Smooth muscle cell (in vitro differentiated cells): Measurements from ENCODE around the gene NUP35. TPM values are rescaled to one million over a fixed set of nuclear protein-coding genes. Genes with fewer than 3 reads are reported as not detected.
"Not testable (repeated sequence)": the region's sequence is repeated elsewhere in the genome, so short reads cannot be mapped to it uniquely, and the experiment has no call there.

Source experiments
- DNase-seq: peaks from one replicate; lab custom pipeline; 2025; ENCODE audit not compliant: unreplicated experiment; lab: John Stamatoyannopoulos, UW
- H2AFZ ChIP-seq: fragments of 200-600 bp; sonication (generic); 2 replicates; pipeline ENCODE4 v1.6.0; 2016; ENCODE audit warnings: antibody characterized with exemption, low read depth, mild to moderate bottlenecking
- H3F3A ChIP-seq: fragments of 200-600 bp; sonication (generic); 2 replicates; pipeline ENCODE4 v1.6.0; 2017; ENCODE audit warnings: antibody characterized with exemption, low read depth
- H3K27ac ChIP-seq: fragments of 200-600 bp; sonication (generic); 2 replicates; pipeline ENCODE4 v1.5.1; 2016; ENCODE audit warnings: low read depth, mild to moderate bottlenecking
- H3K27me3 ChIP-seq: fragments of 200-600 bp; sonication (generic); 2 replicates; pipeline ENCODE4 v1.6.1; 2016; ENCODE audit warnings: low read depth, mild to moderate bottlenecking
- H3K36me3 ChIP-seq: fragments of 200-600 bp; sonication (generic); 2 replicates; pipeline ENCODE4 v1.5.1; 2016; ENCODE audit warnings: low read depth
- H3K4me1 ChIP-seq: fragments of 200-600 bp; sonication (generic); 2 replicates; pipeline ENCODE4 v1.5.1; 2016; ENCODE audit warnings: low read depth
- H3K4me2 ChIP-seq: fragments of 200-600 bp; sonication (generic); 2 replicates; pipeline ENCODE4 v1.6.0; 2016; ENCODE audit warnings: mild to moderate bottlenecking
- H3K4me3 ChIP-seq: fragments of 200-600 bp; sonication (generic); 2 replicates; pipeline ENCODE4 v1.5.1; 2016; ENCODE audit warnings: mild to moderate bottlenecking
- H3K79me2 ChIP-seq: fragments of 200-600 bp; sonication (generic); 2 replicates; pipeline ENCODE4 v1.6.0; 2016; ENCODE audit warnings: low read depth, mild to moderate bottlenecking
- H3K9ac ChIP-seq: fragments of 200-600 bp; sonication (generic); 2 replicates; pipeline ENCODE4 v1.6.0; 2016; ENCODE audit warnings: low read depth
- H3K9me3 ChIP-seq: fragments of 200-600 bp; sonication (generic); replicated peaks from 2 replicates; pipeline ENCODE4 v1.5.1; 2016; ENCODE audit warnings: low read depth
- H4K20me1 ChIP-seq: fragments of 200-600 bp; sonication (generic); 2 replicates; pipeline ENCODE4 v1.6.0; 2016; ENCODE audit warnings: low read depth
- CTCF ChIP-seq: fragments of 200-600 bp; sonication (generic); IDR thresholded peaks from 2 replicates; pipeline ENCODE4 v1.5.1; 2017; ENCODE audit warnings: borderline replicate concordance, mild to moderate bottlenecking, antibody characterized with exemption; ENCODE audit not compliant: insufficient read depth, poor library complexity, severe bottlenecking
- WGBS: methylation state at CpG from one replicate; pipeline ENCODE4 v1.1.7; 2016; ENCODE audit warnings: low lambda C conversion rate; 5-methylcytosine and 5-hydroxymethylcytosine counted together
- polyA plus RNA-seq: library from polyadenylated mRNA; unstranded; fragments of >200 nt; fragmentation: Nextera tagmentation; extraction: Ambion mirVana; gene quantifications from 2 replicates; pipeline ENCODE4 v1.2.1, GENCODE V29; 2016
- total RNA-seq: library from RNA; depleted of rRNA; stranded (reverse); fragments of >200 nt; gene quantifications from 2 replicates; pipeline ENCODE4 v1.2.3, GENCODE V29; 2014

NUP35 gene
- total and polyA plus RNA-seq, 2 experiments from 2014 or later: 3.5 to 14.1 TPM

- Histone ChIP-seq H3K36me3 (no peaks in the 10 kb centered on the region), H3K9me3 (no peaks in the 10 kb centered on the region), H3K4me2 (no peak overlapping the region), H3K27me3 (no peaks in the 10 kb centered on the region), H3K79me2 (peaks cover 6% of the 10 kb centered on the region), H3K27ac (no peak overlapping the region), H3K4me3 (no peak overlapping the region), H3F3A (no peaks in the 10 kb centered on the region), H3K4me1 (no peaks in the 10 kb centered on the region), H2AFZ (no peak overlapping the region), H3K9ac (no peak overlapping the region), H4K20me1 (no peaks in the 10 kb centered on the region)
- TF ChIP-seq CTCF: no peak
- no peak for DNase-seq
- WGBS: 78% methylated on average over 6 of the region's 6 CpGs
These were observed 39.8 kb downstream of the NUP35 start for GRCh38 chr2:183163821-183164649.

GRCh38 chr2:183164650-183165015, 40.4 kb downstream of the NUP35 start:
- no peaks in the 10 kb centered on the region for H3K36me3 ChIP-seq
- no peaks in the 10 kb centered on the region for H3K9me3 ChIP-seq
- no peaks in the 10 kb centered on the region for H3F3A ChIP-seq
- H3K4me1 ChIP-seq: no peaks in the 10 kb centered on the region
- H3K9ac ChIP-seq: no peak overlapping the region
- no peaks in the 10 kb centered on the region for H3K27me3 ChIP-seq
- H3K27ac ChIP-seq: no peak overlapping the region
- no peak for DNase-seq
- no peak overlapping the region for H2AFZ ChIP-seq
- H4K20me1 ChIP-seq: no peaks in the 10 kb centered on the region
- H3K79me2 ChIP-seq: peaks cover 6% of the 10 kb centered on the region
- H3K4me3 ChIP-seq: no peak overlapping the region
- 69% methylated on average over 4 of the region's 4 CpGs for WGBS
- TF ChIP-seq CTCF: no peak
- H3K4me2 ChIP-seq: no peak overlapping the region

- Histone ChIP-seq H3K27me3 (no peaks in the 10 kb centered on the region), H3K4me1 (no peaks in the 10 kb centered on the region), H3K4me3 (no peak overlapping the region), H3K9ac (no peak overlapping the region), H3K4me2 (no peak overlapping the region), H3K9me3 (no peaks in the 10 kb centered on the region), H3F3A (no peaks in the 10 kb centered on the region), H3K36me3 (no peaks in the 10 kb centered on the region), H2AFZ (no peak overlapping the region), H3K79me2 (peaks cover 6% of the 10 kb centered on the region), H4K20me1 (no peaks in the 10 kb centered on the region), H3K27ac (no peak overlapping the region)
- WGBS: 94% methylated on average over 3 of the region's 3 CpGs
- no peak for TF ChIP-seq CTCF
- no peak for DNase-seq
These were observed 42.0 kb downstream of the NUP35 start for GRCh38 chr2:183166210-183166609.

- H3K9me3 ChIP-seq, DNase-seq, H3F3A ChIP-seq, H3K4me2 ChIP-seq, H3K27me3 ChIP-seq, H4K20me1 ChIP-seq, H3K36me3 ChIP-seq, H3K27ac ChIP-seq, H2AFZ ChIP-seq, H3K79me2 ChIP-seq, H3K9ac ChIP-seq, H3K4me3 ChIP-seq, H3K4me1 ChIP-seq: not testable (repeated sequence)
- WGBS: 93% methylated on average over 5 of the region's 5 CpGs
These were observed 42.7 kb downstream of the NUP35 start for GRCh38 chr2:183166976-183167375.
